Measurements from ENCODE around the gene TMEM273.

The TMEM273 gene

DNA sequence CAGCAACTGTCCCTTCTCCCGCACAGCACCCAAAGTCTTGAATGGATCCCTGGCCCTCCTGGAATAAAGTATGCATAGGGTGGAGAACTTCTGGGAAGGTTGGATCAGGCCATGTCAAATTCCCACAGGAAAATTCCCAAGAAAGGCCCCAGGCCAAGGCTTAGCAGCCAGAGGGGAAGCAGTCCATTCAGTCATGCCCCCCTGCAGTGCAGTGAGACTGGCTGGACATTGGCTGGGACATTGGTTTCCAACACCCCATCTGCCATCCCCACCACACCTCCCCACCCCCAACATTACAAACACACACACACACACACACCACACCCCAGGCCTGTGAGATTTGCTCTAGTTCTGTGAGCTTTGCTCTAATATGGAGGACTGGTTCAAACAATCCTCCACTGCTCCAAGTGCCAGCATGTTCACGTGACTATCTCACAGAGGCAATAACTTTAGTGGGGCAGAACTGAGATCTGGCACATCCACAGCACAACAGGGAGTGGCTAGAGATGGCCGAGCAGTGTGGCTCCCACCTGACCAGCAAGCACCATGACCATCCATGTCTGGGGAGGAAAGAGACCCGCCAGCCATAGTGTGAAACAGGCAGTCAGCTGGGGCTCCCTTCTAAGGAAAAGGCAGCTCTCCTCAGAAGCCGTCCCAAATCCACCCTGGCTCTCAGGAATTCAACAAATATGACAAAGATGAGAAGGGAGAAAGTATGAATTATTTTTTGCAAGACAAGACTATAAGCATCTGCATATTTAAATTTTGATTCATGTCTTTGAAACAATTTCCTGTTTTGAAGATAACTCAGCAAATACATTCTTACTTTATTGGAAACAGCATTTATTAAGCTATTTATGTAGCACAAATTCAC lies 47.6 kb downstream of the TMEM273 start:
- DNase-seq (ENCODE audit: low read depth in 2 of 2) = no peak

DNA sequence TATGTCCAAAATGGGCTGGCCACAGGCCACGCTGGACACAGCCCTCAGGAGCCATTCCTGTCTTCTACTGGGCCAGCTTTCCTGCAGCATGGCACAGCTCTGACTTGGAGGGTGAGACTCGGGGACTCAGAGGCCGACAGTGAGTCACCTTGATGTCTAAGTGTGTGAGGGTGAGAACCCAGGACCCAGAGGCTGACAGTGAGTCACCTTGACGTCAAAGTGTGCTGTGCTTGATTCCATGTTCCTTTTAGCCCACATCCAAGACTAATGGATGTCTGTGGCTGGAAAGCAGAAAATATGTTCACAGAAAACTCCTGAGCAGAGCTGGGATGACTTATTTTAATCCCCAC lies 48.4 kb downstream of the TMEM273 start:
- DNase-seq (ENCODE audit: low read depth in 2 of 2) = no peak

- DNase-seq (ENCODE audit: low read depth in 2 of 2) = no peak
Observed at GRCh38 chr10:49139028-49139845, 49.0 kb downstream of the TMEM273 start.

- DNase-seq (ENCODE audit: low read depth in 2 of 2) = no peak
Observed at GRCh38 chr10:49138361-49138891, 49.8 kb downstream of the TMEM273 start.

- no peak for DNase-seq (ENCODE audit: low read depth in 2 of 2)
Observed at GRCh38 chr10:49136525-49136924, 51.7 kb downstream of the TMEM273 start.

DNA sequence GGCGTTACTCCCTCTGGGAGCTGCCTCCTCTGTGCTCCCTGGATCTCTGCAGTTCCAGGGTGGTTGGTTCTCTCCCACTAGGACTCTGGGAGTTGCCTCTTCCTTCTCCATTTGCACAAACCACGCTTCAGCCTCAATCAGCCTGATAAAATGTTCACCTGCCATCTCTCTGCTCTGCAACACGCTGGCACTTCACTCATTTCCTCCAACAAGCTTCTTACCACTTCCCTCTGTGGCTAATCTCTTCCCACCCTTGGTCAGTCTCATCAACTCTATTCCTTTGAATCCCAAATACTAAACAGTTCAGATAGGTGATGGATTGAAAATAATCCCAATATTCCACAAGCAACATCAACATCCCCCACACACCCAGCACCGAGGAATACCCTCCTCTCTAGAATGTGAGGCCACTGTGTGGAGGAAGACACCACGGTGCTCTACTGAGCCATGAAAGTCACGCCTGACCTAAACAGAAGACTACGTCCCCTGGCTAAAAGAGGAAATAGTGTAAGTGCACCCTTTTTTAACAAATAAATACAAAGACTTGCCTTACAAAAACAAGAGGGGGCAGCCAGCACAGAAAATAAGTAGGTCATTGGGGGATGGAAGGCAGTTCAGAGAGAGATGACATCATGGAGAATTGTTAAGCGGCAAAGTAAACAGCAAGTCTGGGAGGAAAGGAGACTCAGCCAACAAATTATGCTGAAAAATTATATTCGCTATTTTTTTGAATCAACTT lies 52.4 kb downstream of the TMEM273 start:
- DNase-seq (ENCODE audit: low read depth in 2 of 2) = no peak

DNA sequence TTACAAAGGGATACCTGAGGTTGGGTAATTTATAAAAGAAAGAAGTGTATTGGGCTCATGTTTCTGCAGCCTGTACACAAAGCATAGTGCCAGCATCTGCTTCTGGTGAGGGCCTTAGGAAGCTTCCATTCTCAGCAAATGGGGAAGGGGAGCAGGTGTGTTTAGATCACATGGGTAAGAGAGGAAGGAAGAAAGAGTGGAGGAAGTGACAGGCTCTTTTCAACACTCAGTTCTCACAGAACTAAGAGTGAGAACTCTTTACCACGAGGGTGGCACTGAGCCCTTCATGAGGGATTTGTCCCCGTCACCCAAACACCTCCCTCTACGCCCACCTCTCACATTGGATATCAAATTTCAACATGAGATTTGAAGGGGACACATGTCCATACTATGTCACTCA lies 53.9 kb downstream of the TMEM273 start:
- no peak for DNase-seq (ENCODE audit: low read depth in 2 of 2)

GRCh38 chr10:49133706-49134248 lies 54.4 kb downstream of the TMEM273 start, which contains the start of gene FAM170B:
Gene FAM170B, minus strand, starts transcription at chr10:49134021. Its CDS starts 103 bp downstream, at chr10:49133918.
- no peak for DNase-seq (ENCODE audit: low read depth in 2 of 2)

DNA sequence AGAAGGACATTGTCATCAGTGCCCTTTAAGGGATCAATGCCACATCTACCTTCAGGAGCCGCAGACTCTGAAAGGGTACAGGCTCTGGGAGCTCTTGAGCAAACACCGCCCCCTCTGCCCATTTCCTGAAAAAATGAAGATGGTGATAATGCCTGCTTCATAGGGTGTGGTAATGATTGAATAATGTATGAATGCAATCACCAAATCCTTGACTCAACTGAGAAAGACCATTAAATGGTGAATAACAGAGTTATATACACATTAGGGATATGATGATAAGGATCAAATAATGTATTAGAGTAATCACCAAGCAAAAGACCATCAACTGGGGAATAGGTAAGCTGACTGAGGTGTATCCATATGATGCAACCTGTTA lies 55.8 kb downstream of the TMEM273 start:
- DNase-seq (ENCODE audit: low read depth in 2 of 2) = no peak

DNA sequence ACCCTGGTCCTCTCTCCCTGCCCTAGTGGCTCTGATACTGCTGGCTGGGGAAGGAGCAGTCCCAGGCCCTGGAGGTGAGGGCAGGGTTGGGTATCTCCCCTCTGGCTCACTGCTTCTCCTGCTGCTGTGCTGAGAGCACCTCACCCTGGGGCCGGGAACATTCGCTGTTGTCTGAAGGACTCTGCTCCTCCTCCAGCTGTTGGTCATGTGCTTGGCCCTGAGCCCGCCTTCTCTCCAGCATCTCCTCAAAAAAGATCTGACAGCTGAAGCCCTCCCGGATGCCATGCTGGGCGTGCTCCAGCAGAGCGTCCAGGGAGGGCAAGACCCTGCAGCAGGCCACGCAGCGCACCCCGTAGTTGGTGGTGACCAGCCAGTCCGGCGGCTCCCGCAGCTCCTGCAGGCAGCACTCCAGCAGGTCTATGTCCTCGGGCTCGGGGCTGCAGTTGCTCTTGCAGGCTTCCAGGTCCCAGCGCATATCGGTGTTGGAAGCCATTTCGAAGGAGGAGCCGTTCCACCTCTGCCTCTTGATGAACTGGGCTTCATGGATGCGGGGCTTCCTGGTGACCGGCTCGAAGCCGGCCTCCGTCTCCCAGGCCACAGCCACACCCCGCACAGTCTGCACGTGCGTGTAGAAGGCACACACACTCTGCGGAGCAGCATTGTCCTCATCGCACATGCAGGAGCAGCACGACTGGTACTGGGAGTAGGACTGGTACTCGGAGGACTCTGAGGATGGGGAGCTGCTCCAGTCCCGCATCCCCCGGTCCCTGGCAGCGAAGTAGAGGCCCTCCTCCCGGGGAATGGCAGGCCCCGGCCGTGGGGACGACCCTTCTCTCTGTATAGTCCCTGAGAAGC lies 56.5 kb downstream of the TMEM273 start:
- no peak for DNase-seq (ENCODE audit: low read depth in 2 of 2)

DNA sequence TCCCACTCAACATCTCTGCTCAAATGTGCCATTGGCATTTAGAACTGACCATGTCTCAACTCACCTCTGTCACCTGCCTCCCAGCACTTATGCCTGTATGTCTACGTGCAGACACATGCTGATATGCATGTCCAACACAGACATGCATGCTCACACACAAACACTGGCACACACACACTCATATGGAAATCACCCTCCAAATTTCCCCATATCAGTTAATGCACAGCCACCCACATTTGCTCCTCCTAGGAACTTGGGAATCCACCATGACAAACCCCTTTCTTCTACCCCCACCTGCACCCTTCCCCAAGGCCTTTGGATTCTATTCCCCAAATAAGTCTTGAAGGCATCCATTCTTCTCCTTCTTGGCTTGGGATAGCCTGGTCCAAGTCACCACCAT lies 58.8 kb downstream of the TMEM273 start:
- no peak for DNase-seq (ENCODE audit: low read depth in 2 of 2)

- no peak for DNase-seq (ENCODE audit: low read depth in 2 of 2)
Observed at GRCh38 chr10:49128854-49129253, 59.3 kb downstream of the TMEM273 start.

DNA sequence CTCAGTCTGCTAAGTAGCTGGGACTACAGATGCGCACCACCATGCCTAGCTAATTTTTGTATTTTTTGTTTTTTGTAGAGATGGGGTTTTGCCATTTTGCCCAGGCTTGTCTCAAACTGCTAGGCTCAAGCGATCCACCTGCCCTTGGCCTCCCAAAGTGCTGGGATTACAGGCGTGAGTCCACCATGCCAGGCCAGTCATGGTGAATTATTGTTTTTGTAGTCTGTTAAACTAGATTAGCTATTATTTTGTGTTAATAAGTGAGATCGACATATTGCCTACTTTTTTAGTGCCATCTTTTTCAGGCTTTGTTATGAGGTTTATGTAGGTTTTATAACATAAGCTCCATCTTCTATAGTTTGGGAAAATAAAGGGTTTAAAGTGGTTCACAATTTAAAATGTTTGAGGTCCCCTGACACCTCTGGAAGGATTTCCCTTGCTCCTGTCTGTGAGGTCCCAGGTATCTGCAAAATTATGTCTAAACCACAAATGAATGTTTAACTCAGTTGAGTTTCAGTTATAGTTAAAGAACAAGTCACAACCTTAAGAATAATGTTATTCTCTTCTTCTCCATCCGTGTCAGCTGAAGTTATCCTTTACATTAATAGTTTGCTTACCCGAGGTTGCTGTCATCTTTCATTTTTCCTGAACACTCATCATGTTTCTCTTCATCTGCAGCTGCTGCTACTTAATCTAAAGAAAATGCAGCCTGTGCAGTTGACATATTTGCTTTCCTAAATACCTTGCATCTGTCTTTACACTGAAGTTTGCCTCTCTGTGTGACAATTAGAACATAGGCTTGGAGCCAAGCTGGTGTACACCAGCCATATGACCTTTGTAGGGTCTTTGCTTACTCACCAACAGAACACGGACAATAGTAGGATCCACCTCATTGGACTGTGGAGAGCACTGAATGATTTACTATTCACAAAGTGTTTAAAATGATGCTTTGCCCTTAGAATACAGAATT lies 63.9 kb downstream of the TMEM273 start:
- DNase-seq (ENCODE audit: low read depth in 2 of 2) = no peak

DNA sequence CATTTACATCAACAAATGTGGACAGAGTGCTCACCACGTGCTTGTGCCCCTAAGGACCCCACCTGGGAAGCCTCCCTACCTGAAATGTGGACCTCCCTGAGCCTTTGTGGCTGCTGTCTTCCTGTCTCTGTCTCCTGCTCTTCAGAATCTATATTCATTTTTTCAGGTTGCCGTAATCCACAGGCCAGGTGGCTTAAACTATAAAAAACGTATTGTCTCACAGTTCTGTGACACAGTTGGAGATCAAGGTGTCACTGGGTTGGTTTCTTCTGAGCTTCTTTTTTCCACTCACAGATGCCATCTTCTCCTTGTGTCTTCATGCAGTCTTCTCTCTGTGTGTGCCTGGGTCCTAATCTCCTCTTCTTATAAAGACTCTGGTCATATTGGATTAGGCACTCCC lies 67.3 kb downstream of the TMEM273 start:
- no peak for DNase-seq (ENCODE audit: low read depth in 2 of 2)

GRCh38 chr10:49119746-49120145 lies 68.4 kb downstream of the TMEM273 start:
- DNase-seq (ENCODE audit: low read depth in 2 of 2) = no peak

DNA sequence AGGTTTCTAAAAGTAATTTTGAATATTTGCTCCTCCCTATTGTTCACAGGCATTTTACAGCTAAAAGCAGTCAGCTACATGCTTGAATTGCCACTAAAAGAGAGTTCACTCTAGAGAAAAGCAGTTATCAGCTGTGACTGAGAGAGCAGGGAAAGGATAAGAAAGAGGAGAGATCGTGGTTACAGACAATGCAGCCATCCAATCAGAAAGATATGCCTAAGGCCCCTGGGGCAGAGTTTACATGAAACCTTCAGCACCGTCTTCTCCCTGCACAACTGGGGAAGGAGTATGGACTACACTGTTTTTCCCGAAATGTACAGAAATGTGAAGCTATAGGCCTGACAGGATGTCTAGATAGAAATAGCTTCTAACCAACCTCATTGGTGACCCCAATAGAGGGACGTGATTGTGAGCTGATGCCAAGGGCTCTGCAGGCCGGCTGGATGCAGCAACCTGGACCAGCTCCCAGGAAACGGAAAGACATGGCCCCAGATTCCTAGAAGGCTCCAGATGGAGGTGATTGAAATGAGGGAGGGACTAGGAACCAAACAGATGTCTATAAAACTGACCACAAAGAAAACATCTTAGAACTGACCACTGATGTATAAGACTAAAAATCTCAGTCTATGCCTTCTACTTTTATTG lies 69.6 kb downstream of the TMEM273 start:
- DNase-seq (ENCODE audit: low read depth in 2 of 2) = no peak

DNA sequence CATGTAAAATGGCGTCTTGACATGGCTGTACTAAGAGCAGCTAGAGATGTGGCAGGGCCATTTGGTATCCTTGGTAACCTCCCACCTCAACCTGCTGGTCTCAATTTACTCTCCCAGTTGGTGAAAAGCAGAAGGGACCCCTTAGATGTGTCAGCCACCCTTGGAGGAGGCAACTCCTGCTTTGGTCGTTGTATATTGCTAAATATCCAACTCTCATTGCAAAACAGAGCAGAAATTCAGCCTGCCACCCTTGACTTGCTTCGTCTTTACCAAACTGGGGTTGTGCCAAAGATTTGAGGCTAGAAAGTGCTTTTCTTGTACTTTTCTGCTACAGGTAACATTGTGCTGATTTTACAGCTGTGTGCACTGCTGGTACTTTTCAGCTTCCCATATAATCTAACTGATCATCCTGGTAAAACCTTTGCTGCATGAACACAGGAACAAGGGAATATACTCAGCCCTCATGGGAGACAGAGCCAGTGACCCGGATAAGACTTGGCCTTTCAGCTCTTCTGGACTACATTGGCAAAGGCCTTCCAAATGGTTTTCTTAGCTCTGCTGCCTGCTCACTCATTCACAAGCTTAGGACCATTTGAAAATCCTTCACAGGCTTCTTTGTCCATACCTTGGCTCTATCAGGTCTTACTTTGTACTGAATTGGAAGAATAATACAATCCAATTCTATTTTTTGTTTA lies 70.7 kb downstream of the TMEM273 start:
- no peak for DNase-seq (ENCODE audit: low read depth in 2 of 2)
